ENCODE data around the gene BAK1. TPM values are rescaled to one million over a fixed set of nuclear protein-coding genes. Genes with fewer than 3 reads are reported as not detected.

The BAK1 gene
- total RNA-seq, 1 donor from 2014 or later: 11.5 TPM

DNA sequence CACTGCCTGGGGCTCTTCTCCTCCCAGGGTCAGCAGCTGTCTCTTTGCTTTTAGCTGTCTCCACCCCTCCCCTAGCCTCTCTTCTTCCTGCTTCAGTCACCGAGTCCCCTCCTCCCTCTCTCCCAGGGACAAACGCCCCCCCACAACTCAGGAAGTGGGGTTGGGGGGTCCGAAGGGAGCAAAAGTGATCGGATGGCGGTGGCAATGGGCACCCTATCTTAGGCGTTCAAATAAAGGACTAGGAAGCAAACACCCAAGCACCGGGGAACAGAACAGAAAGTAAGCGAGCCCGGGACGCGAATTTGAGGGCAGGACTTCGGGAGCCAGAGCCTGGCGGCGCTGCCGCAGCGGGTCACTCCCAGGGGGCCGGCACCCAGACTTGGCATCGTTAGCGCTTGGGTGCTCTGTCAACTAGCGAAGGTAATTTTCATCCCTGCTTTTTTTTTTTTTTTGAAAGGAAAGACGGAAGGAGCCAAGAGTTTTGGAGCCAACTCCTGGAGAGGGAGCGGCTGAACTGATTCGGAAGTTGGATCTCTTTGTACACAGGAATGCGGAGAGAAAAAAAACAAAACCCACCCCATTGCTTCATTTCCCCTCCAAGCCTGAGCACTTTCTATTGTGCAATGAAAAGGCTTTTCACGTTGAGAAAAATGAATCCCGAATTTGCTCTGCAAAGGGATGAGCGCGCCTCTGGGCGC lies 40.2 kb upstream of the BAK1 start:
- no peak overlapping the region for H3K27ac Mint-ChIP-seq (ENCODE audit: unreplicated experiment)
- peaks cover 9% of the 10 kb centered on the region for H3K4me1 Mint-ChIP-seq (ENCODE audit: low read depth, unreplicated experiment)
- peak overlapping the region; percentile 80 for H3K4me3 Mint-ChIP-seq (ENCODE audit: unreplicated experiment)
- H3K9me3 Mint-ChIP-seq (ENCODE audit: unreplicated experiment): peaks cover 11% of the 10 kb centered on the region
- no peak for DNase-seq
- TF ChIP-seq, protein P1, sequence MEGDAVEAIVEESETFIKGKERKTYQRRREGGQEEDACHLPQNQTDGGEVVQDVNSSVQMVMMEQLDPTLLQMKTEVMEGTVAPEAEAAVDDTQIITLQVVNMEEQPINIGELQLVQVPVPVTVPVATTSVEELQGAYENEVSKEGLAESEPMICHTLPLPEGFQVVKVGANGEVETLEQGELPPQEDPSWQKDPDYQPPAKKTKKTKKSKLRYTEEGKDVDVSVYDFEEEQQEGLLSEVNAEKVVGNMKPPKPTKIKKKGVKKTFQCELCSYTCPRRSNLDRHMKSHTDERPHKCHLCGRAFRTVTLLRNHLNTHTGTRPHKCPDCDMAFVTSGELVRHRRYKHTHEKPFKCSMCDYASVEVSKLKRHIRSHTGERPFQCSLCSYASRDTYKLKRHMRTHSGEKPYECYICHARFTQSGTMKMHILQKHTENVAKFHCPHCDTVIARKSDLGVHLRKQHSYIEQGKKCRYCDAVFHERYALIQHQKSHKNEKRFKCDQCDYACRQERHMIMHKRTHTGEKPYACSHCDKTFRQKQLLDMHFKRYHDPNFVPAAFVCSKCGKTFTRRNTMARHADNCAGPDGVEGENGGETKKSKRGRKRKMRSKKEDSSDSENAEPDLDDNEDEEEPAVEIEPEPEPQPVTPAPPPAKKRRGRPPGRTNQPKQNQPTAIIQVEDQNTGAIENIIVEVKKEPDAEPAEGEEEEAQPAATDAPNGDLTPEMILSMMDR (IDR thresholded peaks at IDR 0.05; ENCODE audit: partially characterized antibody, unreplicated experiment): no peak
- H3K27me3 Mint-ChIP-seq (ENCODE audit: unreplicated experiment): peaks cover 29% of the 10 kb centered on the region
- no peaks in the 10 kb centered on the region for H3K36me3 Mint-ChIP-seq (ENCODE audit: unreplicated experiment)

DNA sequence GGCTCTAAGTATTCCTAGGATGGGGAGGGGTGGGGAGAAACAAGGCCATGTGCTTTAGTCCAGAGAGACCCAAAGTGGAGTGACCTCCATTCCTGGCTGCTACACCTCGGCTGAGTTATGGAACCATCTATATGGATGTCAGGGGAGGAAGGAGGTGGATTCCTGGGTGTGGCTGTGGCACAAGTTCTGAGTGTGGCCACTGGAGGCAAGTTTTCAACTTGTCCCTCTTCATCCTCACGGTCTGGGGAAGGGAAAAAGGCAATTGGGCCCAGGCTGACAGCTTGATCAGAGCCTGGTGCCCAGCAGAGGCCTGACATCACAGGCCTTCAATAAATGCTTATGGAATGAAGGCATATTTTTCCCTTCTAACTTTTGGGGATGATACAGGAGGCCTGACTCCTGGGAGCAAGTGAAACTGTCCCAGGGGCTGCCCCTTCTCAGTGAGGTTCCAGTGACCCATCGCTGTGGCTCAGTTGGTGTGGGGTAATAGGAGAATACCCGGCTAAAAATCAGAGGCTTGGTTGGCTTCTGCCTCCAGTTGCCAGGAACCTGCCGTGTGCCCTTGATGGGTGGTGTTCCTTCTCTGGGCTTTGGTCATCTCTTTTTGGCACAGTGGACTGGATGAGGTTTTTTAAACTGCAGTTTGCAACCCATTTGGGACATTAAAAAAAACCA lies 39.2 kb upstream of the BAK1 start:
- no peak overlapping the region for H3K27ac Mint-ChIP-seq (ENCODE audit: unreplicated experiment)
- no peak for DNase-seq
- TF ChIP-seq, protein P1 (IDR thresholded peaks at IDR 0.05; ENCODE audit: partially characterized antibody, unreplicated experiment): no peak
- H3K36me3 Mint-ChIP-seq (ENCODE audit: unreplicated experiment): no peaks in the 10 kb centered on the region
- H3K27me3 Mint-ChIP-seq (ENCODE audit: unreplicated experiment): peaks cover 25% of the 10 kb centered on the region
- H3K4me3 Mint-ChIP-seq (ENCODE audit: unreplicated experiment): peak overlapping the region; percentile 53
- H3K4me1 Mint-ChIP-seq (ENCODE audit: low read depth, unreplicated experiment): peaks cover 2% of the 10 kb centered on the region
- peaks cover 11% of the 10 kb centered on the region for H3K9me3 Mint-ChIP-seq (ENCODE audit: unreplicated experiment)

DNA sequence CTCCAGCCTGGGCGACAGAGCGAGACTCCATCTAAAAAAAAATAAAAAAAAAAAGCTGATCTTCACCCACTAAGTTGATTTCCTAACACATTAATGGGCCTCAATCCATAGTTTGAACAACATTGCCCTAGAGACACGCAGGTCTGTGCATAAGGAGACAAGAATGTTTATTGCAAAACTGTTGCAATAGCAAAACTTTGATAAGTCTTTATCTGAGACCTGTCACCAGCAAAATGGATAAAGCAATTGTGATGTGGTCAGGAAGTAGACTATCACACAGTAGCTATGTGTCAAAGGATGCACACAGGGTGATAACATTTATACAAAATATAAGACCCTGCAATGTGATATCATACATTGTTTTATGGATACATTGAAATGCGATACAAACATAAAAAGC lies 36.8 kb upstream of the BAK1 start:
- peaks cover 12% of the 10 kb centered on the region for H3K27me3 Mint-ChIP-seq (ENCODE audit: unreplicated experiment)
- H3K9me3 Mint-ChIP-seq (ENCODE audit: unreplicated experiment): peaks cover 3% of the 10 kb centered on the region
- TF ChIP-seq, protein P1 (IDR thresholded peaks at IDR 0.05; ENCODE audit: partially characterized antibody, unreplicated experiment): no peak
- H3K4me1 Mint-ChIP-seq (ENCODE audit: low read depth, unreplicated experiment): no peaks in the 10 kb centered on the region
- no peak for DNase-seq
- H3K4me3 Mint-ChIP-seq (ENCODE audit: unreplicated experiment): no peak overlapping the region
- no peaks in the 10 kb centered on the region for H3K36me3 Mint-ChIP-seq (ENCODE audit: unreplicated experiment)
- no peak overlapping the region for H3K27ac Mint-ChIP-seq (ENCODE audit: unreplicated experiment)

DNA sequence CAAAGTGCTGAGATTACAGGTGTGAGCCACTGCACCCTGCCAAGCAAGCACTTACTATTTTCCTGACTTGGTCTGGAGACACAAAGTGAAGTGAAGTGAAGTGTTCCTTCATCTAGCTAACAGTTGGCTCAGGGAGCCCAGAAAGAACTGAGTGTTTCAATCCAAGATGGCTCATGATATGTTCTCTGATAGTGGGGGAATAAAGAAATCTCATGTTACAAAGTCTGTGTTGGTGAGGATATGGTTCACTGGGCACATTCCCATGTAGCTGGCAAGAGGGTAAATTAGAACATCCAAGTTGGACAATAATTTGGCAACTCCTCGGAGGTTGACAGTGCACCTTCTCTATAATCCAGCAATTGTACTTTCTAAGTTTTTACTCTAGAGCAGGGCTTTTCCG lies 36.0 kb upstream of the BAK1 start:
- H3K36me3 Mint-ChIP-seq (ENCODE audit: unreplicated experiment): no peaks in the 10 kb centered on the region
- TF ChIP-seq, protein P1 (IDR thresholded peaks at IDR 0.05; ENCODE audit: partially characterized antibody, unreplicated experiment): no peak
- H3K4me3 Mint-ChIP-seq (ENCODE audit: unreplicated experiment): no peak overlapping the region
- peaks cover 3% of the 10 kb centered on the region for H3K9me3 Mint-ChIP-seq (ENCODE audit: unreplicated experiment)
- H3K4me1 Mint-ChIP-seq (ENCODE audit: low read depth, unreplicated experiment): peaks cover 2% of the 10 kb centered on the region
- peaks cover 11% of the 10 kb centered on the region for H3K27me3 Mint-ChIP-seq (ENCODE audit: unreplicated experiment)
- DNase-seq: no peak
- no peak overlapping the region for H3K27ac Mint-ChIP-seq (ENCODE audit: unreplicated experiment)

DNA sequence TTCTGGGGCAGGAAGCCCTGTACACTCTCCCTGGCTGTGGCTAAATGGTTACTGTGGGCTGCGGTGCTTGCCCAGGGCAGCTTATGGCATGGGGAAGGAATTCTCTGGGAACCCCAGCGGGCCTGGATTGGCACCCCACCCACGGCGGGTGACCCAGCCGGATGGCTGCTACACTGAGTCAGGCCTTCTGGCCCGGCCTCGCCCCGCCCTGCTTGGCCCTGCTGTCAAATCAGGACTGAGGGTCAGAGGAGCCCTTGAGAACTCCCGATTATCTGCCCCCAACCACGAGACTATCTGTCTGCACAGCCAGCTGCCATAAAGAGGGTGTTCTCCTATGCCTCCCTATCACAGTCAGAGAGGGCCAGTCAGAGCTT lies 33.7 kb upstream of the BAK1 start:
- H3K27ac Mint-ChIP-seq (ENCODE audit: unreplicated experiment): no peak overlapping the region
- peaks cover 8% of the 10 kb centered on the region for H3K27me3 Mint-ChIP-seq (ENCODE audit: unreplicated experiment)
- H3K4me1 Mint-ChIP-seq (ENCODE audit: low read depth, unreplicated experiment): peaks cover 12% of the 10 kb centered on the region
- H3K36me3 Mint-ChIP-seq (ENCODE audit: unreplicated experiment): no peaks in the 10 kb centered on the region
- no peak for DNase-seq
- H3K9me3 Mint-ChIP-seq (ENCODE audit: unreplicated experiment): no peaks in the 10 kb centered on the region
- TF ChIP-seq, protein P1 (IDR thresholded peaks at IDR 0.05; ENCODE audit: partially characterized antibody, unreplicated experiment): no peak
- H3K4me3 Mint-ChIP-seq (ENCODE audit: unreplicated experiment): no peak overlapping the region

Data from glutamatergic neuron (in vitro differentiated cells).